MV-4-11 (cell line): ENCODE results near the gene PSMB5.

Experiments
- DNase-seq: peaks from one replicate; lab custom pipeline; 2025; lab: John Stamatoyannopoulos, UW

Gene PSMB5

DNA sequence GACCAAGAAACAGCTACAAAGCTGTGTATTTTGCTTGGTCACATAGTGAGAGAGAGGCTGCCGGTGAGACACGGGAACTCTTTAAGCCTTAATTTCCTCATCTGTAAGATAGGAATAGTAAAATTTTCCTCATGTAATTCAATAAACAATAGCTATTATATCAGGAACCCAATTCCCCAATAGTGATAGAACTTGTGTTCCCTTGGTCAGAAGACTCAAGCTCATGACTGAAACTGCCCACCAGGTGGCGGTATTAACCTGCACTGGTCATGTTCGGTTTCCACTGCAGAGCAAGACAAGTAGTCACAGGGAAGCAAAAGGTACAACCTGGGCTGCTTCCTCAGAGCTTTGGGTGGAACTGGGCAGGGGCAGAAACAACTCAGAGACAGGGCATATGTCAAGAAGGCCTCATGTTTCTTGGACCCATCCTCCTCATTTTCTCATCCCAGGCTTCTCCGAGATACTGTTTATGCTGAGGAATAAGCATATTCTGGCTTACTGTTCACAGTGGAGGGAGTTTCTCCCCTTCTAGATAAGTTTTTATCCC, 48.1 kb downstream of the PSMB5 start:
- DNase-seq = peak; percentile 72

DNA sequence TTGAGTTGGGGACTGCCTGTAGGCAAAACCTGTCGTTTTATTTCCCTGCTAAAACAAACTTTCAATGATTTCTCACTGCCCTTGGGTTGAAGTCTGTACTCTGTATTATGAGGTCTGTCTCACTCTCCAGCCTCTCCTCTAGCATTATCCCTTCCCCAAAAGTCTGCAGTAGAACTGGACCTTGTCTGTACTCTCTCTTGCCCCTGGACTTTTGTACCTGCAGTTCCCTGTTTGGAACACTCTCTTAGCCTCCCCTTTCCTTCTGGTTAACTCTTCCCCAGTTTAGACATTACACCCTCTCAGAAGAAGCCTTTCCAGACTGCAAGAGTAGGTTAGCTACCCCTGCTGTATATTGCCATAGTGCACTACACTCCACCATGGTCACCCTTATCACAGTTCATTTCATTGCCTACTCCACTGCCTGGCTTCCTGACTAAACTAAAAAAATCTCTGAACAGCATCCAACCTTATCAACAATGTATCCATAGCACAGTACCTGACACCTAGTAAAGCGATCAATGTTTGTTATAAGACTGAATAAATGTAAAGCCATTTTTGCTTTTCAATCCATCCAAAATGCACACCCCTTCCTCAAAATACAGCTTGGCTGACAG, 48.7 kb downstream of the PSMB5 start:
- DNase-seq = no peak

DNA sequence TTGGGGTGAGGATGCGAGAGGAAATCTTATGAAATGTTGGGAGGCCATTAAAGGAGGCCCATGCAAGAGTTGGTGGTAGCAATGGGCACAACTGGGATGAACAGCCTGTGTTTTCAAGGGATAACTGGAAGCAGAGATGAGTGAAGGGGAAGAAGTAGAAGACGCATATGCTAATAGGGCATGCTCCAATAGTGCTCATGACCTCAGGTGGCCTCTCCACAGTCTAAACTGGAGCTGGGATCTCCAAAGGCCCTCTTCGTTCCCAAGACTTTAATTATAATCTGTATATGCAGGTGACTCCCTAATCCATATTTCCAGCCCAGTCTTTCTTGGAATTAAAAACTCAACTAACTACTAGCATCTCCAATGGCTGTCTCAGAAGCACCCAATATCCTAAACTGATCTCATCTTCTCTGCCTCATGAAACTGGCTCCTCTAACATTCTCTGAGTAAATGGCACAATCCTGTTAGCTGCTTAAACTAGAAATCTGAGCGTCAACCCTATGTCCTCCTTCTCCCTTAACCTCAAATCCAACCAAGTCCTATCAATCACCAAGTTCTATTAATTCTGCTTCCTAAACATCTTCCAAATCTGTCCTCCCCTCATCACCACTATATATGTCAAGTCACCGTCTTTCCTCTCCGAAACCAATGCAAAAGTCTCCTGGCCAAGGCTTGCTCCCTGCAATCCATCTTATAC, 49.6 kb downstream of the PSMB5 start:
- DNase-seq = no peak

DNA sequence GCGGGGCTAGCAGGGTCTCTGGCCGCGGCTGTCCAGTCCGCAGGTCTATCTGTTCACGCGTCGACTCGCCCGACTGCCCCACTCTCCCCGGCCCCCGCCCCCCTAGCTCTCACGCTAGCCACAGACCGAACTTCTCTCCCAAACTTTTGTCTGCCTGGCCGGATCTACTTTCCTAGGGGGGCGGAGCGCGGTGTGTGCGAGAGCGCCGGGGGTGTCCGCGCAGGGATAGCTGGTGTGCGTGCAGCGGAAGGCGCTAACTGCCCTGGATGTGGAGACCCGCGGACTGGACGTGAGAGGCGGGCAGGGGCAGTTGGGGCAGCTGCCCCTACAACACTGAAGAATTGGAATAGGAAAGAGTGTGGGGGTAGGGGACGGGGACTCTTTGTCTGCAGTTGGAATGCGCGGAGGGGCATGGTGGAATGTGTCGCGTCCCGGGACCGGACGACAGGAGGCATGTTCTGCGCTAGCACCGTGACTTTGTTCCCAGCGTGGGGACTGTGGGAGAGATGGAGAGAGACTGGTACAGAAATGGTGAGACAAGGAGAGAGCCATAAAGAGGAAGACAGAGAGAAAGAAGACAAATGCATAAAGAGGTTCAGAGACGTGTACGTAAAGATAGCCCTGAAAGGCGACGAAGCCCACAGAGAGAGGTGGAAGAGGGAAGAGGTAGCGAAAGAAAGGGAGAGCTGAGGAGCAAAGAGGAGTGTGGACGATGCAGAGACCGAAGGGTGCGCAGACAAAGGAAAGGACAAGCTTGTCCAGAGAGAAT, 52.0 kb downstream of the PSMB5 start, which contains the start of gene AJUBA:
AJUBA (minus strand) TSS at position 75 of the 769 bp plus-strand sequence. CDS start 285 bp downstream, outside the sequence.
- peak; percentile 62 for DNase-seq

DNA sequence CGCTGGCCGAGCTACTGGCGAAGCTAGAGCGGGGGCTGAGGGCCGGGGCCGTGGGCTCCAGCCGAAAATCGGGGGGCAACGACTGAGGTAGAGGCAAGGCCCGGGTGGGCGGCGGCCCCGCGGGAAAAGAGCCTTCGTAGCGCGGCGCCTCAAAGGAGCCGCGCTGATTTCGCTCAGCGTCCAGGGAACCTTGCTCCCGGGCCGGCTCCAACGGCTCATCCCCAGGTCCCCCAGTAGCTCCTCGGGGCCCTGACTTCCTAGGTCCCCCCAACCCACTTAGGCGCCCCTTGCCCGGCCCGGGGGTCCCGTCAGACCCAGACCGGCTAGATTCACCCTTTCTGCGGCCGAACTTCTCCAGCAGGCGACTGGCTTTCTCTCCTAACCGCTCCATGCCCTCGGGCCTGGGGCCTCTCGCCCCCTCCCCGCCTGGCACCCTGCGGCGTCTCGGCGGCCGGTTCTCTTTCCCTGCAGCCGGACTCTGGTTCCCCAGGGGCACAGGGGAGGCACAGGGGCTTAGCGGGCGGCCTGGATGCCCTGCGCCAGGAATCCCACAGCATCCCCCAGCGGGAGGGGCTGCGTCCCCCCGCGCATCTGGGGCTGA, 52.7 kb downstream of the PSMB5 start:
- DNase-seq = no peak

DNA sequence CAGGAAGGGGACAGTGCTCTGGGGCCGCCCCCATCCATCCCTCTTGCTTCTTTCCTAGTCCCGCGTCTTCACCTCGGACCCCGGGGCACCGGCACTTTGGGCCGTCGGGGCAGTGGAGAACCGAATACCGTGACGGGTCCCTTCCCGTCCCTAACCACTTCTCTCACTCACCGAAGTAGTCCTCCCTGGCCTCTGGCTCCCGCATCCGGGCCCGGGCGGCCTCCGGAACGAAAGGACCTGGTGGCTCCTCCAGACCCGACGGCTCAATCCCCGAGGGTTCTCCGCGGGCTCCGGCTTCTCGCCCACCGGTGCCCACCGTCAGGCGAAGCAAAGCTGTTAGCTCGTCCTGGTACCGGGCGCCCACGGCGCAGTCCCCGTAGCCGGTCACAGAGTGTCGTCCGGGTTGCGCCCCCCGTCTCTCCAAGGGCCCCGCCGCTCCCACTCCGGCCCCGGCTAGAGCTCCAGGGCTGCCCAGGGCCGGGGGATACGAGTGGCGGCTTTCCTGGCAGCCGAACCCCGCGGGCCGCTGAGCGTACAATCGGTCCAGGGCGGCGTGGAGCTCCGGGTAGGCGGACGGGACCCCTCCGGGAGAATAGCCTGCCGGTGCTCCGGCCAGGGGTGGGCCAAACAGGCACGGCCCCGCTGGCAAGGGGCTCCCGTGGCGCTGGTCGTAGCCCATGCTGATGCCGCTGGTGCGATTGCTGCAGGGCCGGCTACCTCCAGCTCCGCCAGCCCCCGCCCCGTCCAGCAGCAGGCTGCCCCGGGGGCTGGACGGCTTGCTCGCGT, 53.4 kb downstream of the PSMB5 start:
- no peak for DNase-seq

DNA sequence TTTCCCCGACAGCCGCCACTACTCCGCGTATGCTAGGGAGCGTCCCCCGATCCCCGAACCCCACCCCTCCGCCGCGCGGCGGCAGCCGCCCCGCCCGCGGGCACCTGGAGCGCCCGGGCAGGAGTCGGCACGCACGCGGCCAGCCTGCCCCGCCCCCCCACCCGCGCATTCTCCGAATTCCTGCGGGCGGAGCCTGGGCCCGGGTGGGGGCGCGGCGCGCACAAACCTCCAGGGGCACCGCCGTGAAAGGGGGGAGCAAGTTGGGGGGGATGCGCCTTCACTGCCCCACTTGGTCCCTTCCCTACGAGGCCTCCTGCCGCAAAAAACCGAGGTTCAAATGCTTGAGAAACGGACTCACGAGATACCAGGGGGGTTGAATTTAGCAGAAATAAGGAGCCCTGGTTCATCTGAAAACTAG, 54.0 kb downstream of the PSMB5 start:
- no peak for DNase-seq

DNA sequence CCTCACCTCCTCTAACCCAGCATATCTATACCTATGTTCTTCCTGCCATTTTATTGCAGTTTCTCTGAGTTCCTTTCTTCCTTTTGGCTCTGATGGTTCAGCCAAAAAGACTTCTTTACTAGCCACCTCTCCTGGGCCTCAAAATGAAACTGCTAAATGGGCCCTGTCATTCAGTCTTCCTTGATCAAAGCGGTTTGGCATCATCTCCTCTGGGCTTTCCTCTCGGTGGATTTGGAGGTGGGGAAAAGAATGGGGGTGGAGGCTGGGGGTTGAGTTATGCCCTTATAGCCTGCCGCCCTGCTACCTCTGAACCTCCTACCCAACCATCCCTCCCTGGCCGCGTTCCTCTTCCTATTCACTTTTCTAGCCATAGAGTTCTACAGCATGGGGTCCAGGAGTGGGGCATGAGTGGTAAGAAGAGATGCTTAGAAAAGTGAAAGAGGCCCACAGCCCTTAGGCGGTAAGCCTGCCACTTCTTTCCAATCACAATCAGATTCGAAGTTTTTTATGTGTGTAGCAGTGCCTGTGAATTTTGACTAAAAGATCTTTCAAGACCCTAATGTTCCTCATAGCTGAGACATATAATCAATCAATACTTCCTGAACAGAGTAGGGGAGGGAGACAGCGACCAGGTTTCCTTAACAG, 54.8 kb downstream of the PSMB5 start:
- no peak for DNase-seq

DNA sequence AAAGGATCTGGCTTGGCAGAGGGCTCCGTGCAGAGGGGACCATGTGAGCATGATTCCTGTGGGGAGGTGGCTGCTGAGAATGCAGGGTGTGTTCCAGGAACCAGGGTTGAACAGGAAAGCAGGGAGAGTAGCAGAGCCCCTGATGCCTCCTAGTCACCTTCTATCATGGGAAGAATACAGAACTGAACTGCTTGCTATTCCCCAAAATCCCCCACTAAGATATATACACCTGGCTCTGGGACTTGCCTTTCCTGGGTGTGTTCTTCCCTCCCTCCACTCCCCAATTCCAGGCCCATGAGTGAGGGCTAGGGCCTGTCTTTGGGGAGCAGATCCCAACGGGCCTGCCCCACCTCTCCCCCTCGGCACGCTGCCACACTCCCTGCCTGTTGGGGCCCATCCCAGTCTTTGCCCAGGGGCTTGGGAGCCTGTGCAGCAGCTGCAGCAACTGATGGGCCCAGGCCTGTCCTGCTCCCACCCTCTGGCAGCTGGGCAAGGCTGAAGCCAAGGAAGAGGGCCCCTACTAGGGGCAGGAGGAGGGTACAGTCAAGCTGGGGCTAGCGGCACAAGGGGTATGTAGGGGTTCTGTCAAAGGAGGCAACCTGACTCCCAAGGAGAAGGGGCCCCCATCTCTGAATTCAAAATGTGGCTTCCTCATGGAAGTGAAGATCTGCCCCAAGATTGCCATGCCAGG, 55.6 kb downstream of the PSMB5 start:
- no peak for DNase-seq

DNA sequence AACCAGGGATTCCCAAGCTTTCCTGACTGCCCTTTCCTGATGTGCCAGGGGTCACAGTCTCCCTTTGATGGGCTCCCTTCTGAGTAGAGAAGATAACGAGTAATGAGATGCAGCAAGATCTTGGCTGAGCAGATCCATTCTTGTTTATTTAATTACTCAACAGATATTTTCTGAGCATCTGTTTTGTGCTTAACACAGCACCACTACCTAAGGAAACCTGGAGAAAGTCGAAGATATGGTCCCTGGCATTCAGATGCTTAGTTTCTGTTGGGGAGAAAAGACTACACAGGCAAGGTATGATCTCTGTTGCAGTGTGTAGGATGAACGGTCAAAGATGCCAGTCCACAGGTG, 56.2 kb downstream of the PSMB5 start:
- no peak for DNase-seq

DNA sequence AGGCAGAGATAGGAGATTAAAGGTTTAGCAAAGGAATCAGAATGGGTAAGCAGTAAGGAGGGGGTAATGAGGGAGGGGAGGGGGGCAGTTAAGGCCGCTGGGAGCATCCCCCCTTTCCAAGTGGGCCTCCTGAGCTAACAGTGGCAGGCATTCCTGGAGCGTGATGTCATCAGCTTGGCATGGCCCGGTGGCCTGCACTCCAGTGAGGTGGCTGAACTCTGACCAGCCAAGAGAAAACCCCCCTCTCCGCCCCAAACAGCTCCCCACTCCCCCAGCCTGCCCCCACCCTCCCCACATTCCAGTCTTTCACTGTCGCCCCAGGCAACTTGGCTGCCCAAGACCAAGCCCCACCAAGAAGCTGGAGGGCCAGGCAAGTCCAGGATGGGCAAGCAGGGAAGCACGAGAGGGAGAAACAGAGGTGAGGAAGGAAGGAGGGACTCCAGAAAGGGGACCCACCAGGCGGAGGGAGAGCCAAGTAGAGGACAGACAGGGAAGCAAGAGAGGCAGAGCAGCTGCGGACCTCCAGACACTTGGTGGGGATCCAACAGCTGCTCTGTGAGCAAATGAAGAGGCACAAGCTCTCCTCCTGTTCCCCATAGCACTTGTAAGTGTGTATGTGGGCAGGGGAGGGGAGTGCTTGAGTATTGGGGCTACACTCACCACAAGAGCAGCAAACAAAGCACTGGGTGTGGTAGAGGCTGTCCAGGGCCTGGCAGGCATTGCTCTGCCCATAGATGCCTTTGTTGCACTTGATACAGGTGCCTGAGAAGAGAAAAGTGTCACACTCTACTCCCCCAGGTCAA, 56.8 kb downstream of the PSMB5 start:
- DNase-seq = no peak

DNA sequence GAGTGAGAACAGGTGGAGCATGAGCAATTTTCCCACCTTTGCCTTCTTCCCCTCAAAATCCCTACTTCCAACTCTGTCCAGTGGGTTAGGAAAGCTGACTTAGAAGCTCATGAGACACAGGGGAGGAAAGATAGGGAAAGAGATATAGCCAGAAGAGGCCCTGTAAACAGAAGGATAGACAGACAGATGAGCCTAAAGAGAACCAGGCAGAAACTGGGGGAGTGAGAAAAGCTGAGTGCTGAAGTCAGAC, 57.3 kb downstream of the PSMB5 start:
- no peak for DNase-seq

DNA sequence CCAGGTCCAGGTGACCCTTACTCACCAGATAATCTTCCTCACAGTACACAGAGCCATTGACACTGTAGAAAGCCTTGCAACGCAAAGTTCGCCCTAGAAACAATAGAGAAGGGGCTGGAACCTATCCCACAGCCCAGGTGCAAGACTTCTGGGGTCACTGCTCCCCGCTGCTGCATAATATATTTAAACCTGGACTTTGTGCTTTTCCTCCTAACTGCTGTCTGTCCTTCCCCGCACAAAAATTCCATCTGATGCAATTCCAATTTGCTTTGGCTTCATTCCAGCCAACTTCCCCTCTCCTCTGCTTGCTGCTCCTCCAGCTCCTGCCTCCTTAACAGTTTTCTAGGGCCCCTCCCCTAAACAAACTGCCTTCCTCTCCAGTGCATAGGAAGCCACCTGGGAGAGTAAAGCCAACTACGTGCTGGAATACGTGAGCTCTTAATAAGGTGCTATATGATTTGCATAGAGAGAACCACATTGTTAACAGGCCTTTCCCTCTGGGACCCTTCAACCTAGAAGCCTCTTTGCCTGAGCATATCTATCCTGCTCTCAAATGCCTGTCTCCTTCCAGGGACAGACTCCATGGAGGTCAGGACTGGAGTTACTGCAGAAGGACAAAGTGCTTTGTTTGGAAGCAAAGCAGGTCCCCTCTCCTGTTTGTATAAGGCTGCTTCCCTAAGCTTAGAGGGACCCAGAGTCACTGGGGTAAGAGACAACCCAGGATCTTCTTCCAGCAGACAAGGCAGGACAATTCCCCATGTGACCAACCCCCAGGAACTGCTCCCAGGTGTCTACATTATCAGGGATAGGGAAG, 57.9 kb downstream of the PSMB5 start:
- no peak for DNase-seq
